ENCODE results near the gene HRG.

GRCh38 chr3:186700267-186700666 is 34.5 kb downstream of the HRG start:
- TF ChIP-seq CTCF (IDR thresholded peaks at IDR 0.05 in 4 of 5, conservative IDR thresholded peaks at IDR 0.05 in 1 of 5) = no peak
- TF ChIP-seq POLR2A (IDR thresholded peaks at IDR 0.05) = no peak
